HepG2 (cell line): ENCODE data around the gene CHMP1A. TPM values are rescaled to one million over a fixed set of nuclear protein-coding genes. Genes with fewer than 3 reads are reported as not detected.

Experiments
- ARNT ChIP-seq: fragments of 450-650 bp; IDR thresholded peaks from 2 replicates; pipeline ENCODE4 v1.6.1; 2017
- KLF15 ChIP-seq: sonication (generic); formaldehyde crosslinking; IDR thresholded peaks from 2 replicates; pipeline ENCODE4 v1.8.1; 2023; ENCODE audit warnings: borderline replicate concordance, mild to moderate bottlenecking, inconsistent platforms, missing genetic modification reagents, mixed read lengths
- KMT2B ChIP-seq: IDR thresholded peaks from 2 replicates; pipeline ENCODE4 v1.6.1; 2016; ENCODE audit warnings: missing genetic modification reagents, missing compliant biosample characterization
- MBD4 ChIP-seq: IDR thresholded peaks from 2 replicates; pipeline ENCODE4 v1.6.1; 2012; ENCODE audit warnings: low read length, inconsistent platforms, borderline replicate concordance
- MIXL1 ChIP-seq: IDR thresholded peaks from 2 replicates; pipeline ENCODE4 v1.6.1; 2016
- PRMT3 ChIP-seq: sonication (generic); formaldehyde crosslinking; IDR thresholded peaks from 2 replicates; pipeline ENCODE4 v1.8.1; 2022; ENCODE audit warnings: low read depth, mild to moderate bottlenecking, moderate library complexity, missing genetic modification reagents, borderline replicate concordance
- RARG ChIP-seq: sonication (generic); formaldehyde crosslinking; IDR thresholded peaks from 2 replicates; pipeline ENCODE4 v1.4.0; 2020; ENCODE audit warnings: low read depth, mild to moderate bottlenecking, missing genetic modification reagents
- TOE1 ChIP-seq: sonication (generic); formaldehyde crosslinking; IDR thresholded peaks from 2 replicates; pipeline ENCODE4 v1.4.0; 2020; ENCODE audit warnings: mild to moderate bottlenecking, missing genetic modification reagents
- YEATS4 ChIP-seq: sonication (generic); formaldehyde crosslinking; IDR thresholded peaks from 2 replicates; pipeline ENCODE4 v1.4.0; 2020; ENCODE audit warnings: missing genetic modification reagents, borderline replicate concordance
- ZIK1 ChIP-seq: sonication (generic); formaldehyde crosslinking; IDR thresholded peaks from 2 replicates; pipeline ENCODE4 v1.5.0; 2020; ENCODE audit warnings: mild to moderate bottlenecking, low read depth, missing genetic modification reagents, borderline replicate concordance
- ZNF260 ChIP-seq: sonication (generic); formaldehyde crosslinking; IDR thresholded peaks from 2 replicates; pipeline ENCODE4 v1.4.0; 2020; ENCODE audit warnings: missing genetic modification reagents, low read depth, mild to moderate bottlenecking, borderline replicate concordance
- ZNF577 ChIP-seq: sonication (generic); formaldehyde crosslinking; IDR thresholded peaks from 2 replicates; pipeline ENCODE4 v1.4.0; 2020; ENCODE audit warnings: mild to moderate bottlenecking, low read depth, missing genetic modification reagents, borderline replicate concordance
- polyA plus RNA-seq, 8 experiments: library from polyadenylated mRNA; depleted of rRNA in 3 of 8; stranded (reverse) in 7 of 8; unstranded in 1 of 8; fragments of >200 nt; fragmentation: Illumina TruSeq in 4 of 8; extraction: Trizol in 4 of 8; gene quantifications; 2 replicates each; pipeline versions ENCODE4 v1.2.1 to v1.2.3, GENCODE V29; 2011 to 2016; ENCODE audit warnings: low read depth in 4 of 8, missing spikeins in 1 of 8, mixed read lengths in 1 of 8; ENCODE audit not compliant: insufficient read depth in 1 of 8
- total RNA-seq, 5 experiments: library from RNA; depleted of rRNA; stranded (reverse); fragments of >200 nt; fragmentation: Illumina TruSeq; extraction: Trizol; gene quantifications; 2 replicates each; pipeline ENCODE4 v1.2.3, GENCODE V29; 2016; ENCODE audit warnings: low read depth in 1 of 5
- TF ChIP-seq, protein P1 (sequence below): sonication (generic); formaldehyde crosslinking; IDR thresholded peaks from 2 replicates; pipeline ENCODE4 v1.4.0; 2020; ENCODE audit warnings: missing genetic modification reagents
- TF ChIP-seq, protein P2 (sequence below): fragments of 450-650 bp; IDR thresholded peaks from 2 replicates; pipeline ENCODE4 v1.6.1; 2017
- TF ChIP-seq, protein P3 (sequence below): sonication (generic); formaldehyde crosslinking; IDR thresholded peaks from 2 replicates; pipeline ENCODE4 v1.4.0; 2020; ENCODE audit warnings: mild to moderate bottlenecking, missing genetic modification reagents

The CHMP1A gene
- total and polyA plus RNA-seq, 2 of the 13 experiments (the other 11 are each of a cell fraction or from before 2014, with no cell fraction given), result 69.4 to 73.3 TPM

DNA sequence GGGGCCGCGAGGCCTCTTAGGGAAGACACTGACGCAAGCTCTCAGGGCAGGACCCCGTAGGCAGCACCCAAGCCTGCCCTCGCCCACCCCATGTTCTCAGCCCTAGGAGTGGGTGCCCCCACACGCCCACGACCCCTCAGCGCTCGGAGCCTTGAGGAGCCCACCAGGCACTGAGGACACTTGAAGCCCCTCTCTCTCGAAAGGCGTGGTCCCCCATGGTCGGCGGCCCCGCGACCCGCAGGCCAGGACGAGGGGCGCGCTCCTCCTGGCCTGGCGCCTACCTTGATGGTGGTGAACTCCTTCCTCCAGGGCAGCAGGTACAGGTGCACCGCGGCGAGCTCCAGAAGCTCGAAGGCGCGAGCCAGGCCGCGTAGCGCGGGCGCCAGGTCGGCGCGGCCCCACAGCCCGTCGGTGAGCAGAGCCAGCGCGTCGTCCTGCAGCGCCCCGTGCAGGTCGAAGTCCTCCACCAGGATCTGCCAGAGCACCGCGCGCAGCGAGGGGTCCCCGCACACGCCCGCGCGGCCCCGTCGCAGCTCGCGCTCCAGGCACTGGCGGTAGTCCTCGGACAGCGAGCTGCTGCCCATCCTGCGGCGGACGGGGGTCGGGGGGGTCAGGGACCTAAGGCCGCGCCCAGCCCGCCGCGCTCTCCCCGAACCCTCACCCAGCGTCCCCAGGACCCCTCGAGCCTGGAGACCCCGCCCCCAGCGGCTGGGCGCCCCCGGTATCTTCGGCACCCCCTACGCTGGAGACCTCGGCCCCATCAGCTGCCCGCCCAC lies 43.3 kb upstream of the CHMP1A start (continued):
- TF ChIP-seq TOE1 (CRISPR knock-in tag) (peak; percentile 29; the same call in 1 of the 2 replicates), ZIK1 (no peak), MIXL1 (CRISPR knock-in tag) (no peak; the same call in 1 of the 2 replicates), KMT2B (CRISPR knock-in tag) (no peak), ZNF260 (CRISPR knock-in tag) (no peak), KLF15 (CRISPR knock-in tag) (peak; percentile 24; the same call in 1 of the 2 replicates), PRMT3 (no peak), ARNT (no peak), RARG (CRISPR knock-in tag) (no peak), YEATS4 (CRISPR knock-in tag) (peak; percentile 63; the same call in 1 of the 2 replicates), MBD4 (no peak), ZNF577 (CRISPR knock-in tag) (0 out of 2 replicates have a peak, but pooled peaks have one; percentile 69)
- TF ChIP-seq, protein P1, sequence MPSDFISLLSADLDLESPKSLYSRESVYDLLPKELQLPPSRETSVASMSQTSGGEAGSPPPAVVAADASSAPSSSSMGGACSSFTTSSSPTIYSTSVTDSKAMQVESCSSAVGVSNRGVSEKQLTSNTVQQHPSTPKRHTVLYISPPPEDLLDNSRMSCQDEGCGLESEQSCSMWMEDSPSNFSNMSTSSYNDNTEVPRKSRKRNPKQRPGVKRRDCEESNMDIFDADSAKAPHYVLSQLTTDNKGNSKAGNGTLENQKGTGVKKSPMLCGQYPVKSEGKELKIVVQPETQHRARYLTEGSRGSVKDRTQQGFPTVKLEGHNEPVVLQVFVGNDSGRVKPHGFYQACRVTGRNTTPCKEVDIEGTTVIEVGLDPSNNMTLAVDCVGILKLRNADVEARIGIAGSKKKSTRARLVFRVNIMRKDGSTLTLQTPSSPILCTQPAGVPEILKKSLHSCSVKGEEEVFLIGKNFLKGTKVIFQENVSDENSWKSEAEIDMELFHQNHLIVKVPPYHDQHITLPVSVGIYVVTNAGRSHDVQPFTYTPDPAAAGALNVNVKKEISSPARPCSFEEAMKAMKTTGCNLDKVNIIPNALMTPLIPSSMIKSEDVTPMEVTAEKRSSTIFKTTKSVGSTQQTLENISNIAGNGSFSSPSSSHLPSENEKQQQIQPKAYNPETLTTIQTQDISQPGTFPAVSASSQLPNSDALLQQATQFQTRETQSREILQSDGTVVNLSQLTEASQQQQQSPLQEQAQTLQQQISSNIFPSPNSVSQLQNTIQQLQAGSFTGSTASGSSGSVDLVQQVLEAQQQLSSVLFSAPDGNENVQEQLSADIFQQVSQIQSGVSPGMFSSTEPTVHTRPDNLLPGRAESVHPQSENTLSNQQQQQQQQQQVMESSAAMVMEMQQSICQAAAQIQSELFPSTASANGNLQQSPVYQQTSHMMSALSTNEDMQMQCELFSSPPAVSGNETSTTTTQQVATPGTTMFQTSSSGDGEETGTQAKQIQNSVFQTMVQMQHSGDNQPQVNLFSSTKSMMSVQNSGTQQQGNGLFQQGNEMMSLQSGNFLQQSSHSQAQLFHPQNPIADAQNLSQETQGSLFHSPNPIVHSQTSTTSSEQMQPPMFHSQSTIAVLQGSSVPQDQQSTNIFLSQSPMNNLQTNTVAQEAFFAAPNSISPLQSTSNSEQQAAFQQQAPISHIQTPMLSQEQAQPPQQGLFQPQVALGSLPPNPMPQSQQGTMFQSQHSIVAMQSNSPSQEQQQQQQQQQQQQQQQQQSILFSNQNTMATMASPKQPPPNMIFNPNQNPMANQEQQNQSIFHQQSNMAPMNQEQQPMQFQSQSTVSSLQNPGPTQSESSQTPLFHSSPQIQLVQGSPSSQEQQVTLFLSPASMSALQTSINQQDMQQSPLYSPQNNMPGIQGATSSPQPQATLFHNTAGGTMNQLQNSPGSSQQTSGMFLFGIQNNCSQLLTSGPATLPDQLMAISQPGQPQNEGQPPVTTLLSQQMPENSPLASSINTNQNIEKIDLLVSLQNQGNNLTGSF (CRISPR knock-in tag), result peak; percentile 81; the same call in 1 of the 2 replicates
- TF ChIP-seq, protein P2, sequence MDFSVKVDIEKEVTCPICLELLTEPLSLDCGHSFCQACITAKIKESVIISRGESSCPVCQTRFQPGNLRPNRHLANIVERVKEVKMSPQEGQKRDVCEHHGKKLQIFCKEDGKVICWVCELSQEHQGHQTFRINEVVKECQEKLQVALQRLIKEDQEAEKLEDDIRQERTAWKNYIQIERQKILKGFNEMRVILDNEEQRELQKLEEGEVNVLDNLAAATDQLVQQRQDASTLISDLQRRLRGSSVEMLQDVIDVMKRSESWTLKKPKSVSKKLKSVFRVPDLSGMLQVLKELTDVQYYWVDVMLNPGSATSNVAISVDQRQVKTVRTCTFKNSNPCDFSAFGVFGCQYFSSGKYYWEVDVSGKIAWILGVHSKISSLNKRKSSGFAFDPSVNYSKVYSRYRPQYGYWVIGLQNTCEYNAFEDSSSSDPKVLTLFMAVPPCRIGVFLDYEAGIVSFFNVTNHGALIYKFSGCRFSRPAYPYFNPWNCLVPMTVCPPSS, result no peak
- TF ChIP-seq, protein P3, sequence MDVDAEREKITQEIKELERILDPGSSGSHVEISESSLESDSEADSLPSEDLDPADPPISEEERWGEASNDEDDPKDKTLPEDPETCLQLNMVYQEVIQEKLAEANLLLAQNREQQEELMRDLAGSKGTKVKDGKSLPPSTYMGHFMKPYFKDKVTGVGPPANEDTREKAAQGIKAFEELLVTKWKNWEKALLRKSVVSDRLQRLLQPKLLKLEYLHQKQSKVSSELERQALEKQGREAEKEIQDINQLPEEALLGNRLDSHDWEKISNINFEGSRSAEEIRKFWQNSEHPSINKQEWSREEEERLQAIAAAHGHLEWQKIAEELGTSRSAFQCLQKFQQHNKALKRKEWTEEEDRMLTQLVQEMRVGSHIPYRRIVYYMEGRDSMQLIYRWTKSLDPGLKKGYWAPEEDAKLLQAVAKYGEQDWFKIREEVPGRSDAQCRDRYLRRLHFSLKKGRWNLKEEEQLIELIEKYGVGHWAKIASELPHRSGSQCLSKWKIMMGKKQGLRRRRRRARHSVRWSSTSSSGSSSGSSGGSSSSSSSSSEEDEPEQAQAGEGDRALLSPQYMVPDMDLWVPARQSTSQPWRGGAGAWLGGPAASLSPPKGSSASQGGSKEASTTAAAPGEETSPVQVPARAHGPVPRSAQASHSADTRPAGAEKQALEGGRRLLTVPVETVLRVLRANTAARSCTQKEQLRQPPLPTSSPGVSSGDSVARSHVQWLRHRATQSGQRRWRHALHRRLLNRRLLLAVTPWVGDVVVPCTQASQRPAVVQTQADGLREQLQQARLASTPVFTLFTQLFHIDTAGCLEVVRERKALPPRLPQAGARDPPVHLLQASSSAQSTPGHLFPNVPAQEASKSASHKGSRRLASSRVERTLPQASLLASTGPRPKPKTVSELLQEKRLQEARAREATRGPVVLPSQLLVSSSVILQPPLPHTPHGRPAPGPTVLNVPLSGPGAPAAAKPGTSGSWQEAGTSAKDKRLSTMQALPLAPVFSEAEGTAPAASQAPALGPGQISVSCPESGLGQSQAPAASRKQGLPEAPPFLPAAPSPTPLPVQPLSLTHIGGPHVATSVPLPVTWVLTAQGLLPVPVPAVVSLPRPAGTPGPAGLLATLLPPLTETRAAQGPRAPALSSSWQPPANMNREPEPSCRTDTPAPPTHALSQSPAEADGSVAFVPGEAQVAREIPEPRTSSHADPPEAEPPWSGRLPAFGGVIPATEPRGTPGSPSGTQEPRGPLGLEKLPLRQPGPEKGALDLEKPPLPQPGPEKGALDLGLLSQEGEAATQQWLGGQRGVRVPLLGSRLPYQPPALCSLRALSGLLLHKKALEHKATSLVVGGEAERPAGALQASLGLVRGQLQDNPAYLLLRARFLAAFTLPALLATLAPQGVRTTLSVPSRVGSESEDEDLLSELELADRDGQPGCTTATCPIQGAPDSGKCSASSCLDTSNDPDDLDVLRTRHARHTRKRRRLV (CRISPR knock-in tag), result 0 out of 2 replicates have a peak, but pooled peaks have one; percentile 45
